GM23338 (cell line): ENCODE results near the gene HSPB9. TPM values are rescaled to one million over a fixed set of nuclear protein-coding genes. Genes with fewer than 3 reads are reported as not detected.

Experiments
- ATAC-seq: fragments of 200-7000 bp; cut with Tn5 transposase; 3 replicates; pipeline ENCODE4 v1.9.1; 2020
- DNase-seq: peaks from one replicate; pipeline ENCODE4 v3.0.0-alpha.2; 2015; ENCODE audit warnings: low spot score
- H2AFZ ChIP-seq: fragments of 200-600 bp; sonication (generic); 2 replicates; pipeline ENCODE4 v1.8.0; 2016; ENCODE audit warnings: antibody characterized with exemption, mild to moderate bottlenecking, moderate library complexity
- H3F3A ChIP-seq: fragments of 200-600 bp; sonication (generic); replicated peaks from 2 replicates; pipeline ENCODE4 v1.8.0; 2017; ENCODE audit warnings: antibody characterized with exemption, mixed run types, low read depth
- H3K27ac ChIP-seq: fragments of 200-600 bp; sonication (generic); 2 replicates; pipeline ENCODE4 v1.6.1; 2016; ENCODE audit warnings: low read depth
- H3K27me3 ChIP-seq: fragments of 200-600 bp; sonication (generic); 2 replicates; pipeline ENCODE4 v1.8.0; 2016; ENCODE audit warnings: mild to moderate bottlenecking, mixed run types, moderate library complexity; ENCODE audit not compliant: insufficient read depth
- H3K36me3 ChIP-seq: fragments of 200-600 bp; sonication (generic); 2 replicates; pipeline ENCODE4 v1.8.0; 2016; ENCODE audit warnings: mild to moderate bottlenecking; ENCODE audit not compliant: insufficient read depth
- H3K4me1 ChIP-seq: fragments of 200-600 bp; sonication (generic); 2 replicates; pipeline ENCODE4 v1.8.0; 2016; ENCODE audit warnings: mild to moderate bottlenecking, moderate library complexity; ENCODE audit not compliant: insufficient read depth
- H3K4me2 ChIP-seq: fragments of 200-600 bp; sonication (generic); 2 replicates; pipeline ENCODE4 v1.7.1; 2017; ENCODE audit warnings: mixed run types
- H3K4me3 ChIP-seq: fragments of 200-600 bp; sonication (generic); 2 replicates; pipeline ENCODE4 v1.6.1; 2016; ENCODE audit warnings: mixed run types
- H3K79me2 ChIP-seq: fragments of 200-600 bp; sonication (generic); replicated peaks from 2 replicates; pipeline ENCODE4 v1.8.0; 2017; ENCODE audit warnings: mild to moderate bottlenecking; ENCODE audit not compliant: insufficient read depth
- H3K9me2 ChIP-seq: fragments of 200-600 bp; sonication (generic); 2 replicates; pipeline ENCODE4 v1.8.0; 2017; ENCODE audit not compliant: insufficient read depth
- H4K20me1 ChIP-seq: fragments of 200-600 bp; sonication (generic); replicated peaks from 2 replicates; pipeline ENCODE4 v1.8.0; 2017; ENCODE audit warnings: mild to moderate bottlenecking; ENCODE audit not compliant: insufficient read depth
- H3K27ac Mint-ChIP-seq: 2 replicates; pipeline ENCODE4 v1.8.0; 2020; ENCODE audit warnings: inconsistent platforms, mild to moderate bottlenecking, moderate library complexity, mixed read lengths
- H3K27me3 Mint-ChIP-seq: 3 replicates; pipeline ENCODE4 v1.8.0; 2022; ENCODE audit warnings: low read depth, mild to moderate bottlenecking, moderate library complexity, mixed read lengths, inconsistent platforms; ENCODE audit not compliant: insufficient read depth, poor library complexity
- H3K36me3 Mint-ChIP-seq: 3 replicates; pipeline ENCODE4 v1.8.0; 2021; ENCODE audit warnings: low read depth, mild to moderate bottlenecking, inconsistent platforms, moderate library complexity, mixed read lengths
- H3K4me1 Mint-ChIP-seq: 3 replicates; pipeline ENCODE4 v1.8.0; 2020; ENCODE audit warnings: mild to moderate bottlenecking, inconsistent platforms, mixed read lengths
- H3K4me3 Mint-ChIP-seq: 3 replicates; pipeline ENCODE4 v1.8.0; 2021; ENCODE audit warnings: moderate library complexity, mild to moderate bottlenecking, inconsistent platforms, mixed read lengths
- H3K9me3 Mint-ChIP-seq: 3 replicates; pipeline ENCODE4 v1.8.0; 2020; ENCODE audit warnings: moderate library complexity, mild to moderate bottlenecking, inconsistent platforms, mixed read lengths
- CREB1 ChIP-seq: fragments of 250-450 bp; sonication (Bioruptor Pico); IDR thresholded peaks from 2 replicates; pipeline ENCODE4 v1.5.0; 2020; ENCODE audit warnings: low read depth, mild to moderate bottlenecking, moderate library complexity
- CTCF ChIP-seq, 2 experiments: fragments of 200-600 bp in 1 of 2; sonication (generic) in 1 of 2; conservative IDR thresholded peaks; 2 replicates each; pipeline versions ENCODE4 v1.5.1 to v1.6.1; 2016 to 2017; ENCODE audit warnings: antibody characterized with exemption in 2 of 2, low read depth in 2 of 2, mild to moderate bottlenecking in 2 of 2, moderate library complexity in 1 of 2
- ETS1 ChIP-seq: IDR thresholded peaks from 2 replicates; pipeline ENCODE4 v1.6.1; 2016; ENCODE audit warnings: antibody characterized with exemption
- EZH2 ChIP-seq: fragments of 200-600 bp; sonication (generic); IDR thresholded peaks from one replicate; pipeline ENCODE4 v1.8.0; 2017; ENCODE audit warnings: antibody characterized with exemption, mild to moderate bottlenecking, low read depth; ENCODE audit not compliant: unreplicated experiment
- EZH2phosphoT487 ChIP-seq: fragments of 200-600 bp; sonication (generic); IDR thresholded peaks from one replicate; pipeline ENCODE4 v1.8.1; 2018; ENCODE audit warnings: antibody characterized with exemption; ENCODE audit not compliant: unreplicated experiment
- JUNB ChIP-seq: IDR thresholded peaks from one replicate; pipeline ENCODE4 v1.6.1; 2016; ENCODE audit warnings: antibody characterized with exemption; ENCODE audit not compliant: unreplicated experiment
- NANOG ChIP-seq: IDR thresholded peaks from 2 replicates; pipeline ENCODE4 v1.6.1; 2016; ENCODE audit warnings: antibody characterized with exemption, borderline replicate concordance
- POLR2AphosphoS5 ChIP-seq: IDR thresholded peaks from 2 replicates; pipeline ENCODE4 v1.6.1; 2016; ENCODE audit warnings: antibody characterized with exemption, low read depth
- REST ChIP-seq: IDR thresholded peaks from one replicate; pipeline ENCODE4 v1.6.1; 2018; ENCODE audit warnings: antibody characterized with exemption; ENCODE audit not compliant: unreplicated experiment
- STAT1 ChIP-seq: IDR thresholded peaks from one replicate; pipeline ENCODE4 v1.6.1; 2016; ENCODE audit warnings: antibody characterized with exemption; ENCODE audit not compliant: unreplicated experiment
- ZNF114 ChIP-seq: fragments of 250-450 bp; sonication (Bioruptor Pico); IDR thresholded peaks from 2 replicates; pipeline ENCODE4 v1.5.0; 2020; ENCODE audit warnings: mild to moderate bottlenecking, moderate library complexity
- ZNF331 ChIP-seq: fragments of 250-450 bp; sonication (Bioruptor Pico); IDR thresholded peaks from 2 replicates; pipeline ENCODE4 v1.5.0; 2020; ENCODE audit warnings: low read depth, mild to moderate bottlenecking, moderate library complexity
- ZNF462 ChIP-seq: fragments of 250-450 bp; sonication (Bioruptor Pico); IDR thresholded peaks from 2 replicates; pipeline ENCODE4 v1.5.0; 2020; ENCODE audit warnings: mild to moderate bottlenecking, moderate library complexity
- polyA plus RNA-seq: library from polyadenylated mRNA; unstranded; fragments of >200 nt; fragmentation: Nextera tagmentation; extraction: Ambion mirVana; gene quantifications from 2 replicates; pipeline ENCODE4 v1.2.1, GENCODE V29; 2016
- total RNA-seq: library from RNA; depleted of rRNA; stranded (reverse); fragments of >200 nt; shearing (Covaris generic); gene quantifications from 2 replicates; pipeline ENCODE4 v1.2.3, GENCODE V29; 2014

Gene HSPB9
- total and polyA plus RNA-seq, 2 experiments from 2014 or later = 0.31 to 0.52 TPM

- no peak overlapping the region for H2AFZ ChIP-seq
- H3K27ac Mint-ChIP-seq = no peak overlapping the region
Observed at GRCh38 chr17:42087042-42087701, 35.4 kb upstream of the HSPB9 start.

More at GRCh38 chr17:42087042-42087701, 35.4 kb upstream of the HSPB9 start:
- Histone ChIP-seq H3K27ac (no peak overlapping the region), H3K4me1 (no peaks in the 10 kb centered on the region), H3K9me2 (no peaks in the 10 kb centered on the region), H3K4me2 (no peak overlapping the region), H3K4me3 (no peak overlapping the region), H4K20me1 (no peaks in the 10 kb centered on the region), H3K79me2 (no peaks in the 10 kb centered on the region), H3K27me3 (no peaks in the 10 kb centered on the region), H3K36me3 (no peaks in the 10 kb centered on the region), H3F3A (no peaks in the 10 kb centered on the region)
- ATAC-seq = no peak
- H3K9me3 Mint-ChIP-seq = no peaks in the 10 kb centered on the region
- no peak for TF ChIP-seq EZH2phosphoT487
- TF ChIP-seq CTCF (conservative IDR thresholded peaks at IDR 0.05; ENCODE audit: low read depth in 2 of 2) = no peak
- TF ChIP-seq ETS1 = no peak
- TF ChIP-seq REST = no peak
- no peak for TF ChIP-seq ZNF462 (CRISPR knock-in tag)
- TF ChIP-seq ZNF114 = no peak
- TF ChIP-seq STAT1 = no peak
- no peak for TF ChIP-seq POLR2AphosphoS5
- TF ChIP-seq ZNF331 (CRISPR knock-in tag) = no peak
- TF ChIP-seq NANOG = no peak
- TF ChIP-seq EZH2 = no peak
- TF ChIP-seq CREB1 (CRISPR knock-in tag) = no peak
- TF ChIP-seq JUNB = no peak
- DNase-seq = no peak
- H3K4me1 Mint-ChIP-seq = peaks cover 13% of the 10 kb centered on the region
- H3K27me3 Mint-ChIP-seq = peaks cover 2% of the 10 kb centered on the region
- no peak overlapping the region for H3K4me3 Mint-ChIP-seq
- no peaks in the 10 kb centered on the region for H3K36me3 Mint-ChIP-seq
